Upper lobe of left lung (tissue), 4 donors: ENCODE results near the gene ATP6V0E2.

ENCODE experiments used
- CTCF ChIP-seq, 6 experiments: fragments of 450-650 bp in 4 of 6; fragments of 200-600 bp in 2 of 6; sonication (generic) in 2 of 6; IDR thresholded peaks; one replicate each; pipeline ENCODE4 v1.5.1; 2016 to 2019; ENCODE audit warnings: antibody characterized with exemption in 6 of 6
- POLR2A ChIP-seq, 4 donors: fragments of 450-650 bp; IDR thresholded peaks; one replicate each; pipeline ENCODE4 v1.5.1; 2016 to 2017; ENCODE audit warnings: antibody characterized with exemption in 4 of 4, mild to moderate bottlenecking in 2 of 4
- POLR2AphosphoS5 ChIP-seq, 2 donors: sonication (generic); formaldehyde crosslinking; IDR thresholded peaks; one replicate each; pipeline ENCODE4 v1.5.1; 2017; ENCODE audit warnings: antibody characterized with exemption in 2 of 2

- no peak for TF ChIP-seq CTCF (IDR thresholded peaks at IDR 0.05)
- TF ChIP-seq POLR2AphosphoS5 (IDR thresholded peaks at IDR 0.05), result no peak
- no peak for TF ChIP-seq POLR2A (IDR thresholded peaks at IDR 0.05)
These were observed 7.5 kb upstream of the ATP6V0E2 start for GRCh38 chr7:149866139-149866778.
